ENCODE data around the gene COMMD3.
"Not testable (repeated sequence)": the region's sequence is repeated elsewhere in the genome, so short reads cannot be mapped to it uniquely, and the experiment has no call there.

The COMMD3 gene

DNA sequence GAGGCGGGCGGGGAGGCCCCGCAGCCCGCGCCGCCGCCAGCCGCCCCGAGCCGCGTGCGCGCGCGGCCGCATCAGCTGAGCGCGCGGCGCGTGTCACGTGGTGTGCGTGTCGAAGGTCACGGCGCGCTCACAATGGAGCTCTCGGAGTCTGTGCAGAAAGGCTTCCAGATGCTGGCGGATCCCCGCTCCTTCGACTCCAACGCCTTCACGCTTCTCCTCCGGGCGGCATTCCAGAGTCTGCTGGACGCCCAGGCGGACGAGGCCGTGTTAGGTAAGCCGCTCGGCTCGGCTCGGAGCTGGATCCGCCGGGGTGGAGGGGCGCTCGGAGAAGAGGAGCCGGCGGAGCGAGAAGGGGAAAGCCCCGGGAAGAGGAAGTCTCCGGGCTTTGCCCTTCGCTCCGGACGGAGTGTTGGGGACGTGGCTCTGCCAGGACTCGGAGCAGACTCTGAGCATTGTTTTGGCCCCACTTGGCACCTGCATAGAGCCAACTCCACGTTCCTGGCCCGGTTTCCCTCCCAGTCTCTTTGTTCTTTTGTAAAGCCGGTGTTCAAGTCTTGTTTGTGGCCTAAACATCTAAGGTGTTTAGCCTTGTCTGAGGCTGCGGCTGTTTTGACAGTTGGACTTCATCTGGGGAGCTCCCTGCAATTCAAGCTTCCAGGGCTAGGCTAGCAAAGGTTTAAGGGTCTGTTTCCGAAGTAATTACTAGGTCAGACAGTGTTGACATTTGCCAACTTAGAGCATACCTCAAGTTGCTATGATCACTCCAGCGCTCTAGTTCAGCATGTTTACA is at the start of gene COMMD3:
Gene COMMD3, plus strand, starts transcription at position 103 of the 790 bp plus-strand sequence. Its CDS starts 30 bp downstream, at position 133.
- FAIRE-seq, result no peak

DNA sequence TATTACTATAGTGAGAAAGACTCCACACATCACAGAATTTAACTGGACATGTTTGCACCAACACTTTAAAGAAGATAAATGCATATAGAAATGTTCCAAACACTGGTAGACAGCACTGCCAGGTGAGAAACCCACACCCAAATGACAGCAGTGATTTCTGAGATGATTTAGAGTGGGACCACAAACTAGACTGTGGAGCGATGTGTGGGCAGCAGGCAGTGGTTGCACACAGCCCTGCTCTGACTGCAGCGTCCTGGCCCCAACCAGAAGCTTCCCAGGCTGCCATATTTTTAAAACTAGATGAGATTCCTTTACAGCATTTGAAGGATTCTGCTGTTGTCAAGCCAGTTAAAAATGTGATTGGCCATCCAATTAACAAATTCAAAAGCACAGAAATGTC is 47.7 kb upstream of the COMMD3 start:
- no peak for FAIRE-seq

DNA sequence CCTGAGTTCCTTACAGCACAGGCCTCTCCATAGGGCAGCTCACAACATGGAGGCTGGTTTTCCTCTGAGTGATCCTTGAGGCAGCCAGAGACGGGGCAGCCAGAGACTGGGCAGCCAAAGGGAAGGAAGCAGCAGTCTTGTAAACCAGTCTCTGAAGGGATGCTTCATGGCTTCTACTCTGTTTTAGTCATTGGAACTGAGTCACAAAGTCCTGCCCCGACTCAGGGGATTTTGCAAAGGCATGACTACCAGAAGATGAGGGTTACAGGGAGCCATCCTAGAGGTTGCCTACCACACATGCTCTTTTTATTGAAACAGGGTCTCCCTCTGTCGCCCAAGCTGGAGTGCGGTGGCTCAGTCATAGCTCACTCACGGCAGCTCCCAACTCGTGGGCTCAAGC is 44.4 kb upstream of the COMMD3 start:
- no peak for FAIRE-seq

DNA sequence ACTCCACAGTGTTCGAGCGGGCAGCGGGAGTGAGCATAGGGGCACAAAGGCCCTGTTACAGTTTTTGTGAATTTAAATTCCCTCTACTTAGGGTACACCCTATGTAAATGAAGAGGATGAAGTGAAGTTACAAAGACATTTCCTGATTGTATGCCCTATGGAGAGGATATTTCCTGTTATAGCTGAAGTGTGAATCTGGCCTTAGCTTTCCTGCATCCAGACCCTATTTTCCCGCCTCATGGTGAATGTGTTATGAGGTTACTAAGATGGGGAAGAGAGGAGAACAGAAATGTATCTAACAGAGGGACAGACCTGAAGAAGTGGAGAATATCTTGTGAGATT is 37.8 kb upstream of the COMMD3 start:
- FAIRE-seq, result no peak

DNA sequence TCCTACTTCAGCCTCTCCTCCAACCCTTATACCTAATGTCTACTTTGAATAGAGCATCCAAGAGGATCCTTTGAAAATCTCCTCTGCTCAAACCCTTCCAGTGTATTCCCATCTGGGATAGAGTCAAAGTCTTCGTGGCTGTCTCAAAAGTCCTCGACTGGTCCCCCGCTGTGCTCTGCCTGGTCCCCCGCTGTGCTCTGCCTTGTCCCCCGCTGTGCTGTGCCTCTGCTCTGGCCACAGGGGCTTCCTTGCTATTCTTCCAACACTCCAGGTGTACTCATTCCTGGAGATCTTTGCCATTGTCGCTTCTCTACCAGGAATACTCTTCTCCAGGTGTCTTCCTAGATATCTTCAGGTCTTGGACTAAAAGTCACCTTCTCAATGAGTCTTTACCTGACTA is 36.1 kb upstream of the COMMD3 start:
- FAIRE-seq, result no peak

DNA sequence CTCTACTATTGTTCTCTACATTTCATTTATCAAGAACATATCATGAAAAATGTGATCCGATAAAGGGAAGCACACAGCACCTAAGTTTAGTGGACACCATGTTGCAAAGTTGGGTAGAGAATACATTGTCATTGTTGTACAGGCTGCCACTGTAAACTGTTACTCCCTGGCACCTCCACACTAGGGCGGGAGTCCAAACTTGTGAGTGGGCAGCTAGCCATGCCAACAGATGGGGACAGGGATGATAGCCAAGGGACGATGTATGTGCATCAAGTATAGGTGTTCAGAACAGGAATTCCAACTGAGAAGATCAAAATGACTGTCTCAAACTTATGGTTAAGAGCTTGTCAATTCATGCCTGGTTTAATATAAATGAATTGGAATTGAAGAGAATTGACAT is 31.1 kb upstream of the COMMD3 start:
- no peak for FAIRE-seq

DNA sequence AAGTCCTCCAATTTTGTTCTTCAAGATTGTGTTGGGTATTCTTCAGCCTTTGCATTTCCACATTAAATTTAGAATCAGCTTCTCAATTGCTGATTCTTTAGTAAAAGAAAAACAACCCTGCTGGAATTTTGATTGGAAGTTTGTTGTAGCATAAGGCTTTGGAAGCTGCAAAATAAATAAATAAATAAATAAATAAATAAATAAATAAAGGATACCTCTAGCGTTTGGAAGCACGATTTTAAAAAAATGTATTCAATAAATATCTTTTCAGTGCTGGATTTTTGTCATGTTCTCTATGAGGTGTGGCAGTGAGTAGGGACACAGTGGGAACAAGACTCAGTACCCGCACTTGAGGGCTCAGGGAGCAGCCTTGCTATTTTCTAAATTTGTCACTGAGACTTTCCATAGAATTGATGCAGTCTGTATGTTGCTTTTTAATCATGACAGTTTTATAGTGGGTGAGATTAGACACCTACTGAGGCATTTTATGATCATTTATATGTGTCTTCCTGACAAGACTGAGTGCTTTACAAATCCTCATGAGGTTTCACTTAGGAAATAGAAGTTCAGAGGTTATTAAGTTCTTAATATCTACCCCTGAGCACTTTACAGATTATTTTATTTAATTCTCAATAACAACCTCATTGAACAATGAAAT is 22.3 kb upstream of the COMMD3 start:
- no peak for FAIRE-seq

DNA sequence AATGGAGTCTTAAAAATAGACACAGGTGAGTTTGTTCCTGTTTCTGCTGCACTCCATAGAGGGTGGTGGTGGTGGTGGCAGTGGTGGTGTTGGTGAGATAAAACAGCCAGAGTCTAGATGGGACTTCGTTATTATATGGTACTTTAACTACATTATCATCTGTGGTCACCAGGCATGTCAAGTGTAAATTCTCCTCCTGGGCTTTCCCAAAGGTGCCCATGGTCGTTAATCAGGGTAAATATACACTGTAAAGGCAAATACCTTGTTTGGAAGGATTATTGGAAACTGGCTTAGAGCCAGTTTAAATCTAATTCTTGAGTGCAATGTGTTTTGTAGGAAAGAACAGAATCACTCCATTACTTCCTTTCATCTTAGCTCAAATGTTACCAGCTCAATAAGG is 21.5 kb upstream of the COMMD3 start:
- FAIRE-seq, result no peak

DNA sequence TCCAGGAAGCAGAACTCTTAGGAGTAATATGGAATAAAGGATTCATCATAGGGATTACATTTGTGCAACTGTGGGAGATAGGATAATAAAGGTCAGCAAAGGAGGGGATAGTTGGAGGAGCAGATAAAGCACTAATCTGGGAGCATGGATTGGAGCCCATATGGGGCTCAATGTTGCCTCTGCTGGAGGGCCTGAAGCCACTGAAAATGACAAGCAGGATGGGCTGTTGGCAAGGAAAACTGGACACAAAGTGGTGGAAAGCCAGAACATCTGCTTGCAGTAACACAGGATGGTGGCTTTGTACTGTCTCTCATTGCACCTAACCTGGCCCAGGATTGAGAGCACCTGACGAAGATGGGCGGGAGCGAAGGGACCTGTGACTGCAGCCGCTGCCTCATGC is 15.0 kb upstream of the COMMD3 start:
- no peak for FAIRE-seq

DNA sequence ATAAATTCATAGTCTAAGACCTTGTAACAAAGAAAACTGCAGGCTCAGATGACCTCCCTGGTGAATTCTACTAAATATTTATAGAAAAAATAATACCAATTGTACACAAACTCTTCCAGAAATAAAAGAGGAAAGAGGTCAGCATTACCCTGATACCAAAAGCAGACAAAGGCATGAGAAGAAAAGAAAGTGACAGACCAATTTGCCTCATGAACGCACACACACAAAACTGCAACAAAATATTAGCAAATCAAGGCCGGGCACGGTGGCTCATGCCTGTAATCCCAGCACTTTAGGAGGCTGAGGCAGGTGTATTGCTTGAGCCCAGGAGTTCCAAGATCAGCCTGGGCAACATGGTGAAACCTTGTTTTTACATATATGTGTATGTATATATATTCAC is 12.7 kb upstream of the COMMD3 start:
- FAIRE-seq, result no peak

DNA sequence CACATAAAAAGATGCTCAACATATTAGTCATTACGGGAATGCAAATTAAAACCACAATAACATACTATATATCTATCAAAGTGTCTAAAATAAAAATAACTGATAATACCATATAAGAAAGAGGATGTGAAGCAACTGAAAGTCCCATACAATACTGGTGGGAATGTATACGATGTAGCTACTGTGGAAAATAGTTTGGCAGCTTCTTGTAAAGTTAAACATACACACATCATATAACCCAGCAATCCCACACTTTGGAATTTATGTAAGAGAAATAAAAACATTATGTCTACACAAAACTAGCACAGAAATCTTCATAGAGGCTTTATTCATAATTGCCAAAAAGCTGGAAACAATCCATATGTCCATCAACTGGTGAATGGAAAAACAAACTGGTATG is 10.5 kb upstream of the COMMD3 start:
- no peak for FAIRE-seq

DNA sequence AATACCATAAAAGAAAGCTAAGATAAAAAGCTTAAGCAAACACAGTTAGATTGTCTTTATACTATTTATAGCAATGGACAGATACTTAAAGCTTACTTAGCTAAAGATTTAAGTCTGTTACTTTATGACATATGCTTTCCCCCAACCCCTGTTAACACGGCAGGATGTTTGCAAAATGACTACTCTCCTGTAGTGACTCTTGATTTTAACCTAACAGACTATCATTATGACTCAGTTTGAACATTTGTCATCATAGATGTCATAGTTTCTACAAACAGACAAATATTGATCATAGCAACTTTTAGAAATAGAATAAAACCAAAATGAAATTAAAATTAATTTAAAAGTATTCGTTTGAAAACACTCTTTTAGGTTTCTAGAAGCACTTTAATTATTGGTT is 7.8 kb upstream of the COMMD3 start:
- peak; percentile 49 for FAIRE-seq

DNA sequence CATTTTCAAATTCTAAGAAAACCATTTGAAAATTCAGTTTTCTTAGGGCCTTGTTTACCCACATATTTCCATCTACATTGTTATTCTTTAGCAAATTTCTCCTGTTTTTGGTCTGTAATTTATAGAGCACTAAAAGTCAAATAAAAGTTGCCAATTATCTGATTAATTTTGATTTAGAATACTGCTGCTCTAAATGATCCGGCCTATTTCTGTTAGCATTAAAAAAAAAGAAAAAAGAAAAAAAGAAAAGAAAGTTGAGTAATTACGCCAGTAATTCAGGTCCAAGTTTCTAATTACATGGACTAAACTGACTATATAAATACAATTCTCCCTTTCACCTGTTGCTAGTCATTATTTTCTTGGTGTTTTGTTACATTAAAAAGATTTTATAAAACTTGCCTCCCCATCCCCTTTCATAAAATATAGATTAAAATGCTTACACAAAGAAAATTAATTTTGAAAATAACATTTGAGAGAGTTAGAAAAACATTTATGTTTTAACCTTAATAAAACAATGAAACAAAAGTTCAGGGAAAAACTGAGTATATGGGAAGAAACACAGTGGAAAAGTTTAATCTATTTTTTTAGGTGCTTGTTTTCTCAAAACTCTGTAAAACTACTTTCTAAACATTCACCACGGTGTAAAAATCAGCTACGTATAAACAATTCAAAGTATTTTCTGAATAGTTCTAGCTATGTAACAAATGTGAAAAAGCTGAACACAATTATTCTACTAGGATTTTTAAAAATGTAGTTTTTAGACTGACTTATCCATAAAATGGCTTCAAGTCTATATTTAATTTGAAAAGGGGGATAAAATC is 6.8 kb upstream of the COMMD3 start:
- no peak for FAIRE-seq

DNA sequence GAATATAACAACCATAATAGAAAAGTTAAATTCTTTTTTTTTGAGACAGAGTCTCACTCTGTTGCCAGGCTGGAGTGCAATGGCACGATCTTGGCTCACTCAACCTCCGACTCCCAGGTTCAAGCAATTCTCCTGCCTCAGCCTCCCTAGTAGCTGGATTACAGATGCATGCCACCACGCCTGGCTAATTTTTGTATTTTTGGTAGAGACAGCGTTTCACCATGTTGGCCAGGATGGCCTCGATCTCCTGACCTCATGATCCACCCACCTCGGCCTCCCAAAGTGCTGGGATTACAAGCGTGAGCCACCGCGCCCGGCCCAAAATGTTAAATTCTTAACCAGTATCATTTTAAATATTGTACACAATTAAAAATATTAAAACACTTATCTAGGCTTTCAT is 6.2 kb upstream of the COMMD3 start:
- not testable (repeated sequence) for FAIRE-seq

DNA sequence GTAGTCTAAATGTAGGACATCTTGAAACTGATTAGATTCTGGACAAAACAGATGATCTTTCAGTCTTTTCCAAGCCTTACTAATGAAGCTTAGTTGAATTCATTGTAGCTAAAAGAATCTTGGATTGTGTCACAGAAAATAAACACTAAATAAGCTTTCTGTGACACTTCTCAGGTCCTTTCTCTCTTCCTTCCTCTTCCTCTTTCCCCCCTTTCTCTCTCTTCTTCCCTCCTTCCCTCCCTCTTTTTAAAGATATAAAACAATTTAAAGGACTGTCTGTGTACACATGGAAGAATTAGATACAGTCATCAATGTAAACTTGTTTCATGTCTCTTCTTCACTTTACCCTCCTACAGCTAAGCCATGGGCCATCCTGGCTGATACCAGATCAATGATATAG is 5.3 kb upstream of the COMMD3 start:
- no peak for FAIRE-seq

DNA sequence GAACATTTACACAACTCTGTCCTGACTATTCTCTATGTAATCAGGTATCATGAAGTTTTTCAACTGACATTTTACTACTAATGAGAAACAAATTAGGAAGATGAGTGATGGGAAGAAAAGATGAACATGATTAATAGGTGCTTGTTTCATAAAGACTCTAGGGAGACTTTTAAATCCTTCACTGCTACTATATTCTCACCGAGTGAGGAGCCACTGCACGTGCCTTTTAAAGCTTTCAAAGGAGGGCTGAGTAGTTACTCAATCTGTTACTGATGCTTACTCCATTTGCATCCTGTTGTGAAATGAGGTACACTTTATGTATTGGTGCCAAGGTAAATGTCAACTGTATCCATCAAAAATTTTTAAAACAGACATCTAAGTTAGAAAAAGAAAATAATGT is 1.3 kb upstream of the COMMD3 start:
- FAIRE-seq, result no peak

DNA sequence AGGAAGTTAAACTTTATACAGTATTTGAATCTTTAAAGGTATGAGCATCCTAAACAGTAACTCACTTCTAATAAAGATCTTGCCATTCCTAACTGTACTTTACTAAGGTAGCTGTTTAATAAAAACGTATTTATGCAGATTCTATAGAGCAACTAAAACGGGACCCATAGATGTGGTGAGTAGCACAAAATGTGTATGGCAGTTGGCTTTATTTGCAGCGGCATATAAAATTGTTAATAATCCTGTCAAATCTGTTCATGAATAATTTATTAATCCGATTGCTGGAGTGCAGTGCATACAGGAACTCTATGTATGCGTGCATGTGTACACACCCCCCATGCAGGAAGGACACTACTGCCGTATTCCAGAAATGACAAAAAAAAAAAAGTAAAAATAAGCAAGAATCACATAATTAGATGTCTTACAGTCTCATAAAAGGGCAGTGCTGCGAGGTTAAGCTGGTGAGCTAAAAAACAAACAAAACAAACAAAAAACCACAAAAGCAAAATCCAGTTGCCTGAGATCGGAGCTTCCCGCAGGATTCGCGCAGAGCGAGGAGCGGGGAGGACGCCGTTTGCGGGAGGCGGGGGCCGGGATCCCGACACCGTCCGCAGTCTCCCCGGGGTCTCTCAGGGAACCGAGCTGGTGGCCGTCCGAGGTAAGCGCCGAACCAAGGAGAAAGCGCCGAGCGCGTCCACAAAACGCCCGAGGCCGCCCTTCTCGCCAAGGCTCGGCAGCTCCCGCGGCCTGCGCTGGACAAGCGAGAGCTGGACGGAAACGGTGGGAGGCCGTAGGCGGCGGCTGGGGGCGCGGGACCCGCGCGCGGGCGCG is 518 bp upstream of the COMMD3 start:
- FAIRE-seq, result no peak

DNA sequence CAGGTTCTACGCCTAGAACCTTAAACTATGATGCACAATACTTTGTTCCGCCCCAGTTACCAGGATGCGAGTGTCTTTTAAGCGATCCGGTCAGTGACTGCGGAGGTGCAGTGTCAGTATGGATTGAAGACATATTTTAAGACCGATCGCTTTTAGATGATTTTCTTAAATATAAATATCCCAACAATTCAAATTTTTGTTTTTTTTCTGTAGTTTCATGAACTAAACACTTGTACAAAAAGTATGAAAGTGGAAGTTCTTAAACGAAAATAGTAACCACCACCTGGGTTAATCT is 835 bp downstream of the COMMD3 start:
- FAIRE-seq, result no peak

DNA sequence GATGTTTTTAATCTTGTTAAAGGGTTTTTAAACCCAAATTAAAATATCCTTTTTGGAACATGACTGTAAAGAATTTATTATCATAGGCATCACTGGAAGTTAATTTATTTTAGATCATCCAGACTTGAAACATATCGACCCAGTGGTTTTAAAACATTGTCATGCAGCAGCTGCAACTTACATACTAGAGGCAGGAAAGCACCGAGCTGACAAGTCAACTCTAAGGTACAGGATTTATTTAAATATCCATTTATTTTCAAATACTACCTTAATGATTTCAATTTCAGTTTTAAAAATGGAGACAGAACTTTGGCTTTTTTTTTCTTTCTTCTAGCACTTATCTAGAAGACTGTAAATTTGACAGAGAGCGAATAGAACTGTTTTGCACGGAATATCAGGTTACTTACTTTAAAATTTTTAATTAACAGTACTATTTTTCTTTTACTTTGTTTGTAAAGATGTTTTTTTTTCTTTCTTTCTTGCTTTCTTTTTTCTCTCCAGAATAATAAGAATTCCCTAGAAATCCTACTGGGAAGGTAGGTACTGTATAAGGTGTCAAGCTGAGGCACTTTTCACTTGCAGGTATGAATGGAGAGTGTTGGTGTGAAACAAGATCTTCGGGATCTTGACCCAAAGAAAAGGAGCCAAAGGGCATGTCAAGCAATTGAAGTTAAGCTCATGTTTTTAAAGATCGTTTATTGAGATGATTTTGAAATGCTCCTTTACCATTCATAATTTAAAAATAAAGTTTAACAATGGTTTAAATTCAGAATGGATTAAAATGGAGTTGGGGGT is 1.8 kb downstream of the COMMD3 start:
- FAIRE-seq, result peak; percentile 75

DNA sequence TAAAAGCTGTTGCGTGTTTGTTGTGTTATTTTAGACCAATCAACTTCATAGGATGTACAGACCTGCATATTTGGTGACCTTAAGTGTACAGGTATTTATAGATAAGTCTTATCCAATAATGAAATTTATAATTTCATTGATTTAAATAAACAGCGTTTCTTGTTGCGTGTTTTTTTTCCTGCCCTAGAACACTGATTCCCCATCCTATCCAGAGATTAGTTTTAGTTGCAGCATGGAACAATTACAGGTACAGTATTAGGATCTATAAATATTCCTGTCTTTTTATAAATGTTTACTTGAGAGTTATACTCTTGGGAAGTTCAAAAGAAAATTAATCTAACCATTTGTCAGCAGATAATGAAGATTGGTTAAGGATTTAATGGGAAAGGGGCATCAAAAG is 2.6 kb downstream of the COMMD3 start:
- no peak for FAIRE-seq

DNA sequence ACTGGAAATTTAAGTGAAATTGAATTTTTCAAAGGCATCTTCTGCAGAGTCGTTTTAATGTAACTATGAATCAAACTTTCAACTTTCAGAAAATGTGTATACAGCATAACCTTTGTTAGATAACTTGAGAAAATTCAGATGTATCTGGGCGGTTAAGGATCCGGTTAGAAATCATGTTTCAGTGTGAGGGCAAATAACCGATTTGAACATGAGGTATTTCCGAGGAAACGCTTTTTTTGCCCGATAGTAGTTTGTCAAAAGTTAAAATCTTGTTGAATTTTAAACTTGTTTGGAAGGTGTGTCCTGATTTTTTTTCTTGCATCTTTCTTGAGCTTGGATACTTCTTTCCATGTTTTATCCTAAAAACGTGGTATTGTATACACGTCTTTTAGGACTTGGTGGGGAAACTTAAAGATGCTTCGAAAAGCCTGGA is 3.4 kb downstream of the COMMD3 start:
- FAIRE-seq, result no peak

DNA sequence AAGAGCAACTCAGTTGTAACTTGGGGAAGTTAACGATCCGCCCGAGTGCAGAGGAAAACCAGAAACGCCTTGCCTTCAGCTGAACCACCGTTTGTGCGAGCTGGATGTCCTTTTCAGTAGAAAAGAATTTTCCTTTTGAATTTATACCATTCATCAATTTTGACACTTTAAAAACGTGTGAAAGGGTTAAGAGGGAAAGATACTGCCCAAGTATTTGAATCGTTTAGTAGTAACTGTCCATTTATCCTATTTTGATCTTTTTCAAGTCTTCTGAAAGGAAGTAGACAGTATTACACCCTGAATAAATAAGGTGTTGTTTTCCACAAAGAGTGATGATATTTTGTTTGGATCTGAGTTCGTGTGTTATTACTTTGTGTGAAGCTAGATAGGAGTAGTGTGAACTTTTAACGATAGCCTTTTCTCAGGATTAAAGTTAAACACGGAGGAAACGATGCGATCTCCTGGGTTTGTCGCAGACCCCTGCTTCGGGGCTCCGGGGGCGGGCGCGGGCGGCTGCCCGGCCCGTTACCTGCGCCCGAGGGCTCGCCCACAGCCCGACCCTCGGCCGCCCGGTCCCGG is 3.9 kb downstream of the COMMD3 start:
- FAIRE-seq, result no peak
